OCI-LY1 (cell line): ENCODE data around the gene ZFP28.
A peak's percentile ranks its signal among the peaks of the same experiment; 100 is the strongest.

Source experiments
- H2AFZ ChIP-seq: fragments of 200-600 bp; sonication (generic), shearing (Covaris generic); 2 replicates; pipeline ENCODE4 v1.6.0; 2014; ENCODE audit warnings: antibody characterized with exemption, mild to moderate bottlenecking, low read length
- H3F3A ChIP-seq: fragments of 200-600 bp; sonication (generic), shearing (Covaris generic); 2 replicates; pipeline ENCODE4 v1.6.0; 2014; ENCODE audit warnings: mild to moderate bottlenecking, antibody characterized with exemption, low read length, moderate library complexity; ENCODE audit not compliant: insufficient read depth
- H3K27ac ChIP-seq: fragments of 200-600 bp; sonication (generic); 2 replicates; pipeline ENCODE4 v1.5.1; 2014; ENCODE audit warnings: low read length, mixed run types, mild to moderate bottlenecking, low read depth; ENCODE audit not compliant: poor library complexity, severe bottlenecking
- H3K27me3 ChIP-seq: fragments of 200-600 bp; sonication (generic); 2 replicates; pipeline ENCODE4 v1.6.0; 2014; ENCODE audit warnings: antibody characterized with exemption, mild to moderate bottlenecking, low read length, moderate library complexity; ENCODE audit not compliant: insufficient read depth
- H3K36me3 ChIP-seq: fragments of 200-600 bp; sonication (generic); 2 replicates; pipeline ENCODE4 v1.6.1; 2014; ENCODE audit warnings: mild to moderate bottlenecking, antibody characterized with exemption, low read length, moderate library complexity, mixed read lengths; ENCODE audit not compliant: insufficient read depth
- H3K4me1 ChIP-seq: fragments of 200-600 bp; sonication (generic); 2 replicates; pipeline ENCODE4 v1.5.1; 2014; ENCODE audit warnings: mild to moderate bottlenecking, low read length, moderate library complexity; ENCODE audit not compliant: insufficient read depth, severe bottlenecking
- H3K4me2 ChIP-seq: fragments of 200-600 bp; sonication (generic), shearing (Covaris generic); 2 replicates; pipeline ENCODE4 v1.6.1; 2014; ENCODE audit warnings: low read length
- H3K4me3 ChIP-seq: fragments of 200-600 bp; sonication (generic); 2 replicates; pipeline ENCODE4 v1.5.1; 2014; ENCODE audit warnings: low read length, low read depth, mild to moderate bottlenecking, mixed read lengths; ENCODE audit not compliant: poor library complexity, severe bottlenecking
- H3K79me2 ChIP-seq: fragments of 200-600 bp; shearing (Covaris generic); 2 replicates; pipeline ENCODE4 v1.6.1; 2016; ENCODE audit warnings: mixed run types, low read length, mixed read lengths; ENCODE audit not compliant: insufficient read depth
- H3K9ac ChIP-seq: fragments of 200-600 bp; sonication (generic), shearing (Covaris generic); 2 replicates; pipeline ENCODE4 v1.6.1; 2014; ENCODE audit warnings: mild to moderate bottlenecking, low read length, mixed read lengths
- H3K9me2 ChIP-seq: fragments of 200-600 bp; sonication (generic), shearing (Covaris generic); 2 replicates; pipeline ENCODE4 v1.6.1; 2014; ENCODE audit warnings: low read depth, mild to moderate bottlenecking, low read length, mixed read lengths
- H3K9me3 ChIP-seq: fragments of 200-600 bp; shearing (Covaris generic); 2 replicates; pipeline ENCODE4 v1.6.1; 2014; ENCODE audit warnings: low read length, mixed read lengths
- H4K20me1 ChIP-seq: fragments of 200-600 bp; sonication (generic), shearing (Covaris generic); 2 replicates; pipeline ENCODE4 v1.6.0; 2016; ENCODE audit warnings: mild to moderate bottlenecking, low read length; ENCODE audit not compliant: insufficient read depth
- CTCF ChIP-seq: fragments of 200-600 bp; sonication (generic), shearing (Covaris generic); IDR thresholded peaks from 2 replicates; pipeline ENCODE4 v1.5.1; 2017; ENCODE audit warnings: mild to moderate bottlenecking, antibody characterized with exemption, low read length, moderate library complexity, mixed read lengths
- EZH2 ChIP-seq: fragments of 200-600 bp; sonication (generic), shearing (Covaris generic); IDR thresholded peaks from 2 replicates; pipeline ENCODE4 v1.8.0; 2017; ENCODE audit warnings: borderline replicate concordance, mixed run types, mild to moderate bottlenecking, antibody characterized with exemption, low read length, moderate library complexity, mixed read lengths

Gene ZFP28

GRCh38 chr19:56594783-56595547, 56.2 kb downstream of the ZFP28 start, which contains the start of gene ZNF71:
ZNF71 (plus strand) TSS chr19:56595302; CDS start chr19:56601559, 6,257 bp downstream.
- no peaks in the 10 kb centered on the region for H3K27me3 ChIP-seq
- peak within 1 kb of the TSS; percentile 71 for H3K9ac ChIP-seq
- H4K20me1 ChIP-seq, result no peaks in the 10 kb centered on the region
- no peaks in the 10 kb centered on the region for H3K9me2 ChIP-seq
- H3F3A ChIP-seq, result no peaks in the 10 kb centered on the region
- 0 out of 2 replicates have a peak within 1 kb of the TSS, but pooled peaks have one; percentile 2 for H2AFZ ChIP-seq
- H3K4me1 ChIP-seq, result peaks cover 7% of the 10 kb centered on the region
- H3K9me3 ChIP-seq, result no peaks in the 10 kb centered on the region; the same call in 1 of the 2 replicates
- TF ChIP-seq EZH2 (no peak), CTCF (no peak)
- peak within 1 kb of the TSS; percentile 71 for H3K4me3 ChIP-seq
- peaks cover 15% of the 10 kb centered on the region; the same call in 1 of the 2 replicates for H3K36me3 ChIP-seq
- peak within 1 kb of the TSS; percentile 61 for H3K4me2 ChIP-seq
- H3K79me2 ChIP-seq, result no peaks in the 10 kb centered on the region
- no peak within 1 kb of the TSS for H3K27ac ChIP-seq

DNA sequence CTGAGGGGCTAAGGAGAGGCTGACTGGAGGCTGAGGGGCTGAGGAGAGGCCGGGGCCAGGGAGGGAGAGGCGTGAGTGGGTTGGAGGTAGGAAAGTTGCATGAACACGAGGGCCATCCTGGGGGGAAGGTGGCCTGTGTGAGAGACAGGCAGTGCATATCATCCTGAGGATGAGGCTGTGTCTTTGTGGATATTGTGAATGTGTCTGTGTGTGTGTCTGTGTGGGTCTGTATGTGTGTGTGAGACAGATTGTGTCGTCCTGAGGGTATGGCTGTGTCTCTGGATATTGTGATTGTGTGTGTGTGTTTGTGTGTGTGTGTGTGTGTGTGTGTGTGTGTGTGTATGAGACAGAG, 56.8 kb downstream of the ZFP28 start:
- H3K4me3 ChIP-seq, result peak overlapping the region; percentile 71
- H3K36me3 ChIP-seq, result peaks cover 16% of the 10 kb centered on the region
- TF ChIP-seq EZH2, result no peak
- no peak for TF ChIP-seq CTCF
- H3K9me3 ChIP-seq, result no peaks in the 10 kb centered on the region; the same call in 1 of the 2 replicates
- no peaks in the 10 kb centered on the region for H3K27me3 ChIP-seq
- H3F3A ChIP-seq, result no peaks in the 10 kb centered on the region
- H3K4me2 ChIP-seq, result peak overlapping the region; percentile 61
- no peaks in the 10 kb centered on the region for H3K9me2 ChIP-seq
- no peaks in the 10 kb centered on the region for H4K20me1 ChIP-seq
- peak overlapping the region; percentile 71 for H3K9ac ChIP-seq
- no peak overlapping the region for H2AFZ ChIP-seq
- H3K4me1 ChIP-seq, result peaks cover 7% of the 10 kb centered on the region
- H3K27ac ChIP-seq, result no peak overlapping the region
- H3K79me2 ChIP-seq, result no peaks in the 10 kb centered on the region

DNA sequence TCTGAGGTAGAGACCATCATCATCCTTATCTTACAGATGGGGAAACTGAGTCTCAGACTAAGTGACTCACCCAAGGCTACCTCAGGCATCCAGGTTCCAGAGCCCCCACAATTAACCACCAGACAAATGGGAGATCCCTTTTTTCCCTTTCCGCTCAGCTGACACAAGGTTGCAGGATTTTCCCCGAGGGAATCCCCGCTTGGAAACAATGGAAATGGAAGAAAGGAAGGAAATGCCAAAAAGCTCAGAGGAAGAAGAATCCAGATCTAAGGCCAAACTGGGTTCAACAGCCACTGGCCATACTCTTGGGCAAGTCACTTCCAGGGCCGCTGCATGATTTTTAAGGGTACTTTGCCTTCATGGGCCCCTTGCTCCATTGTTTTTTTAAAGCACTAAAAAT, 57.9 kb downstream of the ZFP28 start:
- no peak overlapping the region for H3K4me3 ChIP-seq
- H4K20me1 ChIP-seq, result no peaks in the 10 kb centered on the region
- TF ChIP-seq CTCF, result no peak
- TF ChIP-seq EZH2, result no peak
- no peak overlapping the region for H3K4me2 ChIP-seq
- peaks cover 28% of the 10 kb centered on the region for H3K36me3 ChIP-seq
- H3K79me2 ChIP-seq, result no peaks in the 10 kb centered on the region
- H3K27me3 ChIP-seq, result no peaks in the 10 kb centered on the region
- peaks cover 4% of the 10 kb centered on the region for H3K9me3 ChIP-seq
- H3F3A ChIP-seq, result no peaks in the 10 kb centered on the region
- no peak overlapping the region for H2AFZ ChIP-seq
- peaks cover 7% of the 10 kb centered on the region for H3K4me1 ChIP-seq
- no peak overlapping the region for H3K27ac ChIP-seq
- no peaks in the 10 kb centered on the region for H3K9me2 ChIP-seq
- H3K9ac ChIP-seq, result no peak overlapping the region
